Neural progenitor cell (in vitro differentiated cells): ENCODE results near the gene PLCG1.

Experiments
- EZH2 ChIP-seq: fragments of 200-600 bp; sonication (generic); IDR thresholded peaks from 2 replicates; pipeline ENCODE4 v1.6.1; 2017; ENCODE audit warnings: antibody characterized with exemption, mild to moderate bottlenecking, moderate library complexity
- TF ChIP-seq, protein P1 (sequence below): fragments of 200-600 bp; sonication (generic); IDR thresholded peaks from 2 replicates; pipeline ENCODE4 v1.5.1; 2017; ENCODE audit warnings: antibody characterized with exemption, mild to moderate bottlenecking

DNA sequence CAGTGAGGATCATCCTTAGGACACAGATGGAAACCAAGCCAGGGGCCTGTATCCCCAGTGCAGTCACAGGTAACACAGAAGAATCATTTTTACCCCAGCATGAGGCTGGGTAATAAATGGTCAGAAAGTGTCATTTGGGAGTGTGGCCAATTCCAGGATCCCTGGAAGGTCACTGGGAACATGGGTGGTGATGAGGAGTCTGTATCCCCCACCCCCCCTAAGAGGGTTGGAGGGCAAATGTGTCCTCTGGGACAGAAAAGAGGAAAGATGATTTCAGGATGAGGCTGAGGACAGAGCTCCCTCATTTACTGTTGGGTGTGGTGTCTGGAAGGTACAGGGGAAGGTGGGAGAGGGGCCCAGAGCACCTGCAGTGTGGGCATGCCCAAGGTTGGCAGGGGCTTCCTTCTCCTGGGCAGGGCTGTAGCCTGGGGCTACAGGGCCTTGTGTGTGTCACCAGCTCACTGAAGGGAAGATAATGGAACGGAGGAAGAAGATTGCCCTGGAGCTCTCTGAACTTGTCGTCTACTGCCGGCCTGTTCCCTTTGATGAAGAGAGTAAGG is 34.5 kb downstream of the PLCG1 start:
- TF ChIP-seq, protein P1, sequence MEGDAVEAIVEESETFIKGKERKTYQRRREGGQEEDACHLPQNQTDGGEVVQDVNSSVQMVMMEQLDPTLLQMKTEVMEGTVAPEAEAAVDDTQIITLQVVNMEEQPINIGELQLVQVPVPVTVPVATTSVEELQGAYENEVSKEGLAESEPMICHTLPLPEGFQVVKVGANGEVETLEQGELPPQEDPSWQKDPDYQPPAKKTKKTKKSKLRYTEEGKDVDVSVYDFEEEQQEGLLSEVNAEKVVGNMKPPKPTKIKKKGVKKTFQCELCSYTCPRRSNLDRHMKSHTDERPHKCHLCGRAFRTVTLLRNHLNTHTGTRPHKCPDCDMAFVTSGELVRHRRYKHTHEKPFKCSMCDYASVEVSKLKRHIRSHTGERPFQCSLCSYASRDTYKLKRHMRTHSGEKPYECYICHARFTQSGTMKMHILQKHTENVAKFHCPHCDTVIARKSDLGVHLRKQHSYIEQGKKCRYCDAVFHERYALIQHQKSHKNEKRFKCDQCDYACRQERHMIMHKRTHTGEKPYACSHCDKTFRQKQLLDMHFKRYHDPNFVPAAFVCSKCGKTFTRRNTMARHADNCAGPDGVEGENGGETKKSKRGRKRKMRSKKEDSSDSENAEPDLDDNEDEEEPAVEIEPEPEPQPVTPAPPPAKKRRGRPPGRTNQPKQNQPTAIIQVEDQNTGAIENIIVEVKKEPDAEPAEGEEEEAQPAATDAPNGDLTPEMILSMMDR: no peak
- TF ChIP-seq EZH2: no peak
